ENCODE results near the gene SMARCC2. TPM values are rescaled to one million over a fixed set of nuclear protein-coding genes. Genes with fewer than 3 reads are reported as not detected.
A peak's percentile ranks its signal among the peaks of the same experiment; 100 is the strongest.

Gene SMARCC2
- 164 and 172 TPM in 2 replicates for total RNA-seq
- long read RNA-seq, partial matches to known transcripts: 28 of 33 reads
- long read RNA-seq, other reads (novel, unspliced or antisense): 5 of 33 reads

- peak; percentile 80 for TF ChIP-seq CTCF (conservative IDR thresholded peaks at IDR 0.05)
- Mint-ChIP-seq H3K27me3 (ENCODE audit: low read depth) (peaks cover 12% of the 10 kb centered on the region), H3K4me1 (peaks cover 45% of the 10 kb centered on the region), H3K36me3 (ENCODE audit: low read depth) (peaks cover 17% of the 10 kb centered on the region), H3K27ac (ENCODE audit: unreplicated experiment) (peak within 1 kb of the TSS; percentile 99), H3K4me3 (peak within 1 kb of the TSS; percentile 100), H3K9me3 (no peaks in the 10 kb centered on the region)
- DNase-seq (ENCODE audit: low read depth, low spot score): peak; percentile 95
Measured at GRCh38 chr12:56189099-56189917, at the start of gene SMARCC2. TSS of gene SMARCC2 (minus strand) at chr12:56189483. CDS start at chr12:56189461, 22 bp downstream.

- DNase-seq (ENCODE audit: low read depth, low spot score): no peak
- H3K36me3 Mint-ChIP-seq (ENCODE audit: low read depth): peaks cover 12% of the 10 kb centered on the region
- H3K9me3 Mint-ChIP-seq: no peaks in the 10 kb centered on the region
- TF ChIP-seq CTCF (conservative IDR thresholded peaks at IDR 0.05): no peak
- no peaks in the 10 kb centered on the region for H3K27me3 Mint-ChIP-seq (ENCODE audit: low read depth)
- no peak overlapping the region for H3K4me3 Mint-ChIP-seq
- H3K27ac Mint-ChIP-seq (ENCODE audit: unreplicated experiment): no peak overlapping the region
- H3K4me1 Mint-ChIP-seq: peaks cover 16% of the 10 kb centered on the region
Measured at GRCh38 chr12:56237552-56237951, 48.3 kb upstream of the SMARCC2 start.

GRCh38 chr12:56236985-56237384, 47.7 kb upstream of the SMARCC2 start:
- no peak for TF ChIP-seq CTCF (conservative IDR thresholded peaks at IDR 0.05)
- Mint-ChIP-seq H3K4me3 (no peak overlapping the region), H3K9me3 (no peaks in the 10 kb centered on the region), H3K36me3 (ENCODE audit: low read depth) (peaks cover 10% of the 10 kb centered on the region), H3K4me1 (peaks cover 12% of the 10 kb centered on the region), H3K27me3 (ENCODE audit: low read depth) (no peaks in the 10 kb centered on the region), H3K27ac (ENCODE audit: unreplicated experiment) (no peak overlapping the region)
- no peak for DNase-seq (ENCODE audit: low read depth, low spot score)

GRCh38 chr12:56236091-56236490, 46.8 kb upstream of the SMARCC2 start:
- Mint-ChIP-seq H3K27ac (ENCODE audit: unreplicated experiment) (no peak overlapping the region), H3K27me3 (ENCODE audit: low read depth) (no peaks in the 10 kb centered on the region), H3K36me3 (ENCODE audit: low read depth) (peaks cover 2% of the 10 kb centered on the region), H3K9me3 (no peaks in the 10 kb centered on the region), H3K4me1 (peaks cover 4% of the 10 kb centered on the region), H3K4me3 (no peak overlapping the region)
- TF ChIP-seq CTCF (conservative IDR thresholded peaks at IDR 0.05): no peak
- DNase-seq (ENCODE audit: low read depth, low spot score): no peak

GRCh38 chr12:56234746-56235436, 45.6 kb upstream of the SMARCC2 start:
- peak overlapping the region; percentile 65 for H3K27ac Mint-ChIP-seq (ENCODE audit: unreplicated experiment)
- H3K4me1 Mint-ChIP-seq: no peaks in the 10 kb centered on the region
- no peaks in the 10 kb centered on the region for H3K27me3 Mint-ChIP-seq (ENCODE audit: low read depth)
- H3K36me3 Mint-ChIP-seq (ENCODE audit: low read depth): no peaks in the 10 kb centered on the region
- DNase-seq (ENCODE audit: low read depth, low spot score): no peak
- H3K4me3 Mint-ChIP-seq: peak overlapping the region; percentile 32
- H3K9me3 Mint-ChIP-seq: no peaks in the 10 kb centered on the region
- no peak for TF ChIP-seq CTCF (conservative IDR thresholded peaks at IDR 0.05)

All from neural crest cell (in vitro differentiated cells).